Measurements from ENCODE around the gene WNT7A. TPM values are rescaled to one million over a fixed set of nuclear protein-coding genes. Genes with fewer than 3 reads are reported as not detected.

WNT7A gene
- total RNA-seq, 2 experiments from 2014 or later = 22.4 to 24.7 TPM

DNA sequence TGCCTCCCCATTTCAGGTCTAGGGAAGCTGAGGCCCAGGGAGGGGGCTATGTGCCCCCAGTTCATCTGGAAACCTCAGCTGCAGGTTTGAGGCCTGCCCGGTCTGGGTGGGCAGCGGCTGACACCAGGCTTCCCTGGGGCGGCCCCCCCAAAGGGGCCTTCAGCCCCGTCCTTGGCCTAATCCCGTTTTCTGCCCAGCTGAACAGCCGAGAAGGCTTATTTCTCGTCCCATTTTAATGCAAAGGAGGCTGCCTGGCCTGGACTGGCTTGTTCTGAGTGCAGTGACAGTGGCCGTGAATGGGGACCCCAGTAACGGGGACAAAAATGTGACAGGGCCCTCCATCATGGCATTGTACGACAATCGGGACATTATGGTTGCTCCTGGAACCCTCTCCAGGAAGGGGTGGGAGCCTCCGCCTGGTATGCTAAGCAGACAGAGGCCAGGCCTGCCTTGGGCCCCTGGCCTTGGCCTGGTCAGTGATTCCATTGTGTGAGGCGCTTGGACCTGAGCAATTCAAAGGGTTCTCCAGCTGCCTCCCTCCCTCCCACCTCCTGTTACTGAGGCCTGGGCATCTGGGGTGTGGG, 93.9 kb downstream of the WNT7A start:
- Mint-ChIP-seq H3K4me3 (no peak overlapping the region), H3K36me3 (ENCODE audit: low read depth) (no peaks in the 10 kb centered on the region)

GRCh38 chr3:13785351-13785750, 94.5 kb downstream of the WNT7A start:
- POLR2A ChIA-PET = no interaction called here
- H3K36me3 Mint-ChIP-seq (ENCODE audit: low read depth) = no peaks in the 10 kb centered on the region
- no peak for DNase-seq

More for the DNA sequence above, 93.9 kb downstream of the WNT7A start:
- H3K27me3 Mint-ChIP-seq = peaks cover 9% of the 10 kb centered on the region
- H3K9me3 Mint-ChIP-seq = no peaks in the 10 kb centered on the region
- ATAC-seq (ENCODE audit: poor library complexity) = no peak
- Histone ChIP-seq H3K9me3 (ENCODE audit: control insufficient read depth in 1 of 2, insufficient read depth in 1 of 2, low read length in 2 of 2) (no peaks in the 10 kb centered on the region), H3K27me3 (ENCODE audit: control insufficient read depth in 1 of 2, insufficient read depth in 2 of 2, low read length in 2 of 2) (peaks cover 0 to 3% of the 10 kb centered on the region in 2 experiments), H3K4me1 (ENCODE audit: insufficient read depth, low read length) (no peaks in the 10 kb centered on the region), H3K36me3 (ENCODE audit: insufficient read depth, low read length) (no peaks in the 10 kb centered on the region), H3K4me3 (ENCODE audit: low read length) (no peak overlapping the region), H3K27ac (ENCODE audit: low read depth in 1 of 2, low read length in 2 of 2) (no peak overlapping the region)
- no peak overlapping the region for H3K27ac Mint-ChIP-seq
- CTCF ChIA-PET = interaction anchor here (0.6 kb wide), 1 partner anchor 32 kb away, joined by 3 read pairs; no protein-coding TSS in a partner anchor
- intact Hi-C loops (cut with DNase I, micrococcal nuclease) = no loop called here
- no peak for DNase-seq
- H3K4me1 Mint-ChIP-seq (ENCODE audit: low read depth) = peaks cover 6% of the 10 kb centered on the region
- POLR2A ChIA-PET = no interaction called here
- no peak for TF ChIP-seq CTCF (IDR thresholded peaks at IDR 0.05)

DNA sequence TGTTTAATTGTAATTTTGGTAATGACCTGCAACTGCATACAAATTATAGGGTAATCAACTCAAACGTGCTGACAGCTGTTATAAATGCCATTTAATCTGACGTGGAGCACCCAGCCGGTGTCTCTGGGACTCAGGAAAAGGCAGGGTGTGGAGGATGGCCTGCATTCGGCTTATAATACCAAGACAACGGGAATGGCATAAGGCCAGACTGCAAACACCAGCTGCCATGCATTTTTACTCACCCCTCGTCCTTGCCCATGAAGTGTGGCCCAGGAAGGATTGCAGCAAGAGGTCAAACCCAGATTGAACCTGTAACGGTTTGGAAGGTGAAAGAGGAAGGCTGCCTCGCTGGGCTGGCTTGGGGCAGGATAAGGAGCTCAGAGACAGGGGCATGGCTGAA, 96.4 kb downstream of the WNT7A start:
- H3K4me1 Mint-ChIP-seq (ENCODE audit: low read depth) = peaks cover 6% of the 10 kb centered on the region
- Histone ChIP-seq H3K4me1 (ENCODE audit: insufficient read depth, low read length) (no peaks in the 10 kb centered on the region), H3K4me3 (ENCODE audit: low read length) (no peak overlapping the region), H3K27ac (ENCODE audit: low read depth in 1 of 2, low read length in 2 of 2) (no peak overlapping the region), H3K9me3 (ENCODE audit: control insufficient read depth in 1 of 2, insufficient read depth in 1 of 2, low read length in 2 of 2) (no peaks in the 10 kb centered on the region), H3K27me3 (ENCODE audit: control insufficient read depth in 1 of 2, insufficient read depth in 2 of 2, low read length in 2 of 2) (peaks cover 0 to 3% of the 10 kb centered on the region in 2 experiments), H3K36me3 (ENCODE audit: insufficient read depth, low read length) (no peaks in the 10 kb centered on the region)
- ChIA-PET CTCF (no interaction called here), POLR2A (no interaction called here)
- ATAC-seq (ENCODE audit: poor library complexity) = no peak
- intact Hi-C loops (cut with DNase I, micrococcal nuclease) = no loop called here
- DNase-seq = no peak
- no peaks in the 10 kb centered on the region for H3K27me3 Mint-ChIP-seq
- H3K27ac Mint-ChIP-seq = no peak overlapping the region
- no peaks in the 10 kb centered on the region for H3K36me3 Mint-ChIP-seq (ENCODE audit: low read depth)
- no peak for TF ChIP-seq CTCF (IDR thresholded peaks at IDR 0.05)
- H3K9me3 Mint-ChIP-seq = no peaks in the 10 kb centered on the region
- H3K4me3 Mint-ChIP-seq = no peak overlapping the region

More at GRCh38 chr3:13785351-13785750, 94.5 kb downstream of the WNT7A start:
- Histone ChIP-seq H3K27me3 (ENCODE audit: control insufficient read depth in 1 of 2, insufficient read depth in 2 of 2, low read length in 2 of 2) (peaks cover 0 to 3% of the 10 kb centered on the region in 2 experiments), H3K27ac (ENCODE audit: low read depth in 1 of 2, low read length in 2 of 2) (no peak overlapping the region), H3K4me1 (ENCODE audit: insufficient read depth, low read length) (no peaks in the 10 kb centered on the region), H3K4me3 (ENCODE audit: low read length) (no peak overlapping the region), H3K36me3 (ENCODE audit: insufficient read depth, low read length) (no peaks in the 10 kb centered on the region), H3K9me3 (ENCODE audit: control insufficient read depth in 1 of 2, insufficient read depth in 1 of 2, low read length in 2 of 2) (no peaks in the 10 kb centered on the region)
- H3K4me1 Mint-ChIP-seq (ENCODE audit: low read depth) = peaks cover 6% of the 10 kb centered on the region
- ATAC-seq (ENCODE audit: poor library complexity) = no peak
- no peak for TF ChIP-seq CTCF (IDR thresholded peaks at IDR 0.05)
- H3K27ac Mint-ChIP-seq = no peak overlapping the region
- peaks cover 9% of the 10 kb centered on the region for H3K27me3 Mint-ChIP-seq
- intact Hi-C loops (cut with DNase I, micrococcal nuclease) = no loop called here
- H3K4me3 Mint-ChIP-seq = no peak overlapping the region
- no peaks in the 10 kb centered on the region for H3K9me3 Mint-ChIP-seq
- CTCF ChIA-PET = no interaction called here

All from CD4-positive, alpha-beta T cell (primary cell).